Thyroid gland (tissue), 4 donors: ENCODE results near the gene NTN5.

Experiments used
- POLR2A ChIP-seq, 2 donors: fragments of 450-650 bp; IDR thresholded peaks; one replicate each; pipeline ENCODE4 v1.6.1; 2017; ENCODE audit warnings: antibody characterized with exemption in 2 of 2, mild to moderate bottlenecking in 2 of 2, moderate library complexity in 1 of 2
- TF ChIP-seq, protein P1 (sequence below), 6 experiments: fragments of 200-600 bp in 3 of 6; fragments of 450-650 bp in 3 of 6; sonication (generic) in 3 of 6; IDR thresholded peaks; one replicate each; pipeline ENCODE4 v1.5.1; 2016 to 2019; ENCODE audit warnings: antibody characterized with exemption in 6 of 6, mild to moderate bottlenecking in 2 of 6, inconsistent platforms in 1 of 6, moderate library complexity in 1 of 6

DNA sequence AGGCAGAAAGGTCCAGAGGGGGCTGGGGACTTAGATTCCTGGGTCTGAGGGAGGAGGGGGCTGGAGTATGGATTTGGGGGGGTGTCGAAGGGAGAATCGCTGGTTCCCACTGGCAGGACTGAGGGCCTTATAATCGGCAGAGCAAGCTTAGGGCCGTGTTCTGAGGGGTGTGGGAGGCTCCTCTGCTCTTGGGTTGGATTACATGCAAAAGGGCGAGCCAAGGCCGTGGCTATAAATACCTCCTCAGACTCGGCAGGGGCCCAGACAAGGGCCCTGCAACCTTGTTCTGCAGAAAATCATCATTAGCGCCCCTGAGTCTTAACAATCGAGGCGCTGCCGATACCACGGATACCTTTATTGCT is 47.4 kb upstream of the NTN5 start:
- TF ChIP-seq, protein P1, sequence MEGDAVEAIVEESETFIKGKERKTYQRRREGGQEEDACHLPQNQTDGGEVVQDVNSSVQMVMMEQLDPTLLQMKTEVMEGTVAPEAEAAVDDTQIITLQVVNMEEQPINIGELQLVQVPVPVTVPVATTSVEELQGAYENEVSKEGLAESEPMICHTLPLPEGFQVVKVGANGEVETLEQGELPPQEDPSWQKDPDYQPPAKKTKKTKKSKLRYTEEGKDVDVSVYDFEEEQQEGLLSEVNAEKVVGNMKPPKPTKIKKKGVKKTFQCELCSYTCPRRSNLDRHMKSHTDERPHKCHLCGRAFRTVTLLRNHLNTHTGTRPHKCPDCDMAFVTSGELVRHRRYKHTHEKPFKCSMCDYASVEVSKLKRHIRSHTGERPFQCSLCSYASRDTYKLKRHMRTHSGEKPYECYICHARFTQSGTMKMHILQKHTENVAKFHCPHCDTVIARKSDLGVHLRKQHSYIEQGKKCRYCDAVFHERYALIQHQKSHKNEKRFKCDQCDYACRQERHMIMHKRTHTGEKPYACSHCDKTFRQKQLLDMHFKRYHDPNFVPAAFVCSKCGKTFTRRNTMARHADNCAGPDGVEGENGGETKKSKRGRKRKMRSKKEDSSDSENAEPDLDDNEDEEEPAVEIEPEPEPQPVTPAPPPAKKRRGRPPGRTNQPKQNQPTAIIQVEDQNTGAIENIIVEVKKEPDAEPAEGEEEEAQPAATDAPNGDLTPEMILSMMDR (IDR thresholded peaks at IDR 0.05), result no peak
- TF ChIP-seq POLR2A (IDR thresholded peaks at IDR 0.05), result no peak
